ENCODE results near the gene ZAP70. TPM values are rescaled to one million over a fixed set of nuclear protein-coding genes. Genes with fewer than 3 reads are reported as not detected.

Gene ZAP70
- total and polyA plus RNA-seq, 2 donors (not counting 3 experiments of a cell fraction or from before 2014, with no cell fraction given) = 0.14 TPM; not detected in 1

DNA sequence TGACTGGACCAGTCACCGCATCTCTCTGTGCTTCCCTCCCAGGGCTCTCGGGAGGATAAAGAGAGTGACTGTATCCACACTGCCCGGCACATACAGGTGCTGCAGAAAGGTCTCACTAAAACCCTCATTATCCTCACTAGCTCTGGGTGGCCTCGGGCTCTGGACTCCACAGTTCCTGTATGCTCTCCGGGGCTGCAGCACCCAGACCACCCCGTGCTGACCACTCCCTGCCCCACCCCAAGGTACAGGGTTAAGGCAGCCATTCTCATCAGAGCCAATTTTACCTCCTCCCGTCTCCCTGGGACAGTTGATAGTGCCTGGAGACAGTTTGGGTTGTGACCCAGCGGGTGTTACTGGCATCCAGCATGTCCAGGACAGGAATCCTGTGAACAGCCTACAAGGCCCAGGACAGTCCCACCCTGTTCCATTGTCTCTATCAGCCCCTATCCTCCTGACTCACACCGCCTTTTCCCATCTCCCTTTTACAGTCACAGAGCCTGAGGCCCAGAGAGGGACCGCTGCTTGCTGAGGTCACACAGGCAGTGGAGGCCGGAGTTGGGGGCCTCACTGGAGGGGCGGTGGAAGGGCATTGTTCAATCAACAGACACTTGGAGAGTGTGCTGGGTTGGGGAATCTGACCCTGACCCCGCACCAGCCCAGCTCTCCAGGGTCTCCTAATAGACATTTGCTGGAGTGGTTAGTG, 1.7 kb downstream of the ZAP70 start:
- H3K9ac ChIP-seq (replicated peaks; ENCODE audit: extremely low read depth, insufficient read depth, low read length) = no peak overlapping the region
- DNase-seq (ENCODE audit: low read depth, low spot score) (no peak), FAIRE-seq (no peak)
- no peak overlapping the region for H2AFZ ChIP-seq (ENCODE audit: low read depth, low read length)
- ChIA-PET POLR2A (no interaction called here), CTCF (interaction anchor here (1.2 to 9.1 kb wide), 3 partner anchors 16 to 670 kb away, joined by 3 to 68 read pairs (median 5); no protein-coding TSS in a partner anchor)
- TF ChIP-seq FOS (IDR thresholded peaks at IDR 0.05; ENCODE audit: borderline replicate concordance, insufficient read depth, low read length) = no peak
- no peak for TF ChIP-seq POLR2AphosphoS5 (IDR thresholded peaks at IDR 0.05; ENCODE audit: insufficient read depth, low read depth, low read length)
- TF ChIP-seq POLR2A (IDR thresholded peaks at IDR 0.05; ENCODE audit: low read depth, low read length) = no peak
- TF ChIP-seq GATA2 (IDR thresholded peaks at IDR 0.05; ENCODE audit: insufficient read depth, insufficient read length, low read depth, low read length) = no peak
- TF ChIP-seq, protein P1, sequence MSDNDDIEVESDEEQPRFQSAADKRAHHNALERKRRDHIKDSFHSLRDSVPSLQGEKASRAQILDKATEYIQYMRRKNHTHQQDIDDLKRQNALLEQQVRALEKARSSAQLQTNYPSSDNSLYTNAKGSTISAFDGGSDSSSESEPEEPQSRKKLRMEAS (IDR thresholded peaks at IDR 0.05; ENCODE audit: insufficient read depth, insufficient read length) = no peak
- TF ChIP-seq, protein P2, sequence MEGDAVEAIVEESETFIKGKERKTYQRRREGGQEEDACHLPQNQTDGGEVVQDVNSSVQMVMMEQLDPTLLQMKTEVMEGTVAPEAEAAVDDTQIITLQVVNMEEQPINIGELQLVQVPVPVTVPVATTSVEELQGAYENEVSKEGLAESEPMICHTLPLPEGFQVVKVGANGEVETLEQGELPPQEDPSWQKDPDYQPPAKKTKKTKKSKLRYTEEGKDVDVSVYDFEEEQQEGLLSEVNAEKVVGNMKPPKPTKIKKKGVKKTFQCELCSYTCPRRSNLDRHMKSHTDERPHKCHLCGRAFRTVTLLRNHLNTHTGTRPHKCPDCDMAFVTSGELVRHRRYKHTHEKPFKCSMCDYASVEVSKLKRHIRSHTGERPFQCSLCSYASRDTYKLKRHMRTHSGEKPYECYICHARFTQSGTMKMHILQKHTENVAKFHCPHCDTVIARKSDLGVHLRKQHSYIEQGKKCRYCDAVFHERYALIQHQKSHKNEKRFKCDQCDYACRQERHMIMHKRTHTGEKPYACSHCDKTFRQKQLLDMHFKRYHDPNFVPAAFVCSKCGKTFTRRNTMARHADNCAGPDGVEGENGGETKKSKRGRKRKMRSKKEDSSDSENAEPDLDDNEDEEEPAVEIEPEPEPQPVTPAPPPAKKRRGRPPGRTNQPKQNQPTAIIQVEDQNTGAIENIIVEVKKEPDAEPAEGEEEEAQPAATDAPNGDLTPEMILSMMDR (IDR thresholded peaks at IDR 0.05; ENCODE audit: extremely low read depth in 1 of 2, insufficient read depth in 1 of 2, low read depth in 1 of 2, low read length in 2 of 2) = no peak
- no peak for TF ChIP-seq JUN (IDR thresholded peaks at IDR 0.05; ENCODE audit: borderline replicate concordance, insufficient read depth, insufficient read length, low read depth)
- no peak for TF ChIP-seq MYC (IDR thresholded peaks at IDR 0.05; ENCODE audit: low read depth, low read length)
- no peak for TF ChIP-seq EZH2 (IDR thresholded peaks at IDR 0.05; ENCODE audit: borderline replicate concordance, low read depth, low read length, severe bottlenecking)
- H3K9me1 ChIP-seq (replicated peaks; ENCODE audit: control insufficient read depth, extremely low read depth, insufficient read depth, low read length) = no peaks in the 10 kb centered on the region
- H3K36me3 ChIP-seq (ENCODE audit: control insufficient read depth in 2 of 2, extremely low read depth in 1 of 2, insufficient read depth in 2 of 2, low read length in 2 of 2) = no peaks in the 10 kb centered on the region
- no peaks in the 10 kb centered on the region for H3K9me3 ChIP-seq (replicated peaks; ENCODE audit: control insufficient read depth, insufficient read depth, low read length)
- H3K4me1 ChIP-seq (ENCODE audit: control insufficient read depth, extremely low read depth, insufficient read depth, low read length) = no peaks in the 10 kb centered on the region
- no peak overlapping the region for H3K4me3 ChIP-seq (replicated peaks in 1 of 3; ENCODE audit: insufficient read depth in 1 of 3, low read depth in 1 of 3, low read length in 3 of 3)
- H4K20me1 ChIP-seq (replicated peaks; ENCODE audit: control insufficient read depth, extremely low read depth, insufficient read depth, low read length) = no peaks in the 10 kb centered on the region
- dilution Hi-C loops (cut with MboI; ENCODE audit: extremely low pct_ligation_motif_present, low sequenced_read_pairs) = no loop called here
- H3K27me3 ChIP-seq (ENCODE audit: control insufficient read depth in 2 of 2, insufficient read depth in 2 of 2, low read length in 2 of 2) = no peaks in the 10 kb centered on the region
- no peak overlapping the region for H3K4me2 ChIP-seq (ENCODE audit: insufficient read depth, low read length)
- intact Hi-C loops (cut with micrococcal nuclease) = no loop called here
- no peak overlapping the region for H3K27ac ChIP-seq (ENCODE audit: insufficient read depth, low read depth, low read length)
- no peaks in the 10 kb centered on the region for H3K79me2 ChIP-seq (ENCODE audit: control insufficient read depth, insufficient read depth, low read length)
- BruUV-seq (replicated peaks) = no TSS peak
